Stimulated activated CD4-positive, alpha-beta T cell treated with anti-CD3 and anti-CD28 coated beads, Interleukin-1b, Interleukin-23, amount 100 ng/mL, for 1 hour (primary cell): ENCODE results near the gene LAT.
"Not testable (repeated sequence)": the region's sequence is repeated elsewhere in the genome, so short reads cannot be mapped to it uniquely, and the experiment has no call there.

Source experiments
- DNase-seq, 2 donors: peaks; one replicate each; pipeline ENCODE4 v3.0.0-alpha.2; 2020; ENCODE audit warnings: low read depth in 2 of 2

LAT gene

GRCh38 chr16:28977703-28978662 is 6.9 kb upstream of the LAT start:
- no peak for DNase-seq

- not testable (repeated sequence) for DNase-seq
These were observed 4.5 kb upstream of the LAT start for GRCh38 chr16:28980330-28980729.

- DNase-seq: no peak
These were observed 3.9 kb upstream of the LAT start for GRCh38 chr16:28980929-28981328.

DNA sequence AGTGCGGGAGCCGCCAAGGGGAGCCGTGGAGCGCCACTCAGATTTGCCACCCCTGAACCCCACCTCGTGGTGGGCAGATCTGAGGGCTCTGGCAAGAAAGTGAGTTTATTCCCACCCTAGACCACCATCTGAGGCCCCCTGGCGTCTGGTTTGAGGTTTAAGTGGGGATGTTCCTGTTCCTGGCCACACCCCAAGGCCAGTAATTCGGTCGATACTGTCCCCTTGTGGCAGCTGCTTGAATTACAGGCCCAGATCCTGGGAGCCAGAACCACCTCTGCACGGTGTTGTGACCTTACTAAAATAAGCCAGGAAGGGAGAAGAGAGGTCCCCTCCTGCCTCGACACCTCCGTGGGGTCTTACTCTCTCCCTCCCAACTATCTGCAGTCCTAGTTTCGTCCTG is 3.3 kb upstream of the LAT start:
- DNase-seq: no peak

DNA sequence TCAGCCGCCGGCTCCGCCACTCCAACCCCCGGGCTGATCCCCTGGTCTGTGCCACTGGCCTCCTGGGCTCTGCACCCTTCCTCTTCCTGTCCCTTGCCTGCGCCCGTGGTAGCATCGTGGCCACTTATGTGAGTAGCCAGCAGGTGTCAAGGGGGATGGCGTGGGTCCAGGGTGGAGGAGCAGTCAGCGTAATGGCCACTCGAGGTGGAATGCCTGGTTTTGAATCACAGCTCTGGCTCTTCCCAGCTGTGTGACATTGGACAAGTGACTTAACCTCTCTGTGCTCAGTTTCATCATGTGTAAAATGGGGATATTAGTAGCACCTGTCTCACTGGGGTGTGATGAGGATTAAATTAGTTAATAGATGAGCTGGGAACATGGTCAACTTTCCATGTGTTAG is 2.4 kb upstream of the LAT start:
- no peak for DNase-seq

GRCh38 chr16:28982949-28983348 is 1.9 kb upstream of the LAT start:
- DNase-seq: no peak

DNA sequence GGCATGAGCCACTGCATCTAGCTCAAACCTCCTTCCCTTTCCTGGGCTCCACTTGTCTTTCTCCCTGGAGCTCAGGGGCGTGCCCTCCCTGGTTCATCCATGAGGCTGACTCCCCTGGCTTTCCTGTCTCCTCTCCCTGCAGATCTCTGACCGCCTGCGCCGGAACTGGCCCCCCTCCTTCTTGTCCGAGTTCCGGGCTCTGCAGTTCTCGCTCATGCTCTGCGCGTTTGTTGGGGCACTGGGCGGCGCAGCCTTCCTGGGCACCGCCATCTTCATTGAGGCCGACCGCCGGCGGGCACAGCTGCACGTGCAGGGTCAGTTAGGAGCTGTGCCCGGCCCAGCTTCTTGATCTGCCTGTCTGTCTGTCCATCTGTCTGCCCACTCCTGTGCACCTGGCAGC is 1.2 kb upstream of the LAT start:
- no peak for DNase-seq

GRCh38 chr16:28984091-28984490 is 761 bp upstream of the LAT start:
- DNase-seq: no peak

DNA sequence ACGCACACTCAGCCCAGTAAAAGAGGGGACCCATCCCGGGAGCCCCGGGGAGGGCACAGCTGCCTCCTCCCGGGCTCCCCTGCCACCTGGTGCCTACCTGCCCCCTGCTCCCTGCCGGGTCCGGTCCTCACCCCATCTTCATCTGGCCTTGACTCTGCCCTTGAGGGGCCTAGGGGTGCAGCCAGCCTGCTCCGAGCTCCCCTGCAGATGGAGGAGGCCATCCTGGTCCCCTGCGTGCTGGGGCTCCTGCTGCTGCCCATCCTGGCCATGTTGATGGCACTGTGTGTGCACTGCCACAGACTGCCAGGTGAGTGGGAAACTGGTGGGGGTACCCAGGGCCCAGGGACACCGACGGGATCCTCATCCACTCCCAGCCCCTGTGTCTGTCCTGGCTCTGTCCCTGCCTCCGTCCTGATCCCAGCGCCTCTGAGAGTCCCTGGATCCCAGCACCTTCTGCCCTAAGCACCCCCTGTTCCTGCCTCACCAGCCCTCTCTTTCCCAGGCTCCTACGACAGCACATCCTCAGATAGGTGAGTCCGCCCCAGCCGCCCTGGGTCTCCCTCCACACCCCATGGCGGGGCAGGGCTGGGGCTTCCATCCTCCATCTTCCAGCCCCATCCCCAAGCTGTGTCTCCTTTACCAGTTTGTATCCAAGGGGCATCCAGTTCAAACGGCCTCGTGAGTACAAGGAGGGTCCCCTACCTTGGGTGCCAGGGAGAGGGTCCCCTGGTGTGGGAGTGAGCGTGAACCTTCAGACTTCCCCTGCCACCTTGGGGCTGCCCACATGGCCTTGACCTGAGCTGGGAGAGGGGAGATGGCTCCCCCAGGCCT is 574 bp downstream of the LAT start:
- DNase-seq: no peak

DNA sequence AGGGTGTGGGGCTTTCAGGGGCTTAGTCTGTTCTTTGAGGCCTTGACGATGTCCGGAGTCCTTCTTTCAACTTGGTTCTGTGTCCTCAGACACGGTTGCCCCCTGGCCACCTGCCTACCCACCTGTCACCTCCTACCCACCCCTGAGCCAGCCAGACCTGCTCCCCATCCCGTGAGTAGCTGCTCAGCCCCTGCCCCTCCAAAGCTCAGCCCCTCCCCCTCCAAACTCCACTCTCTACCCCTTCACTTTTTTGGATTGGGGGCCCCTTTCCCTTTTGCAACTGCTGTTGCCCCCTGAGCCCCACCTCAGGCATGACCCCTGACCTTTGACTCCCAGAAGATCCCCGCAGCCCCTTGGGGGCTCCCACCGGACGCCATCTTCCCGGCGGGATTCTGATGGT is 1.2 kb downstream of the LAT start:
- no peak for DNase-seq

DNA sequence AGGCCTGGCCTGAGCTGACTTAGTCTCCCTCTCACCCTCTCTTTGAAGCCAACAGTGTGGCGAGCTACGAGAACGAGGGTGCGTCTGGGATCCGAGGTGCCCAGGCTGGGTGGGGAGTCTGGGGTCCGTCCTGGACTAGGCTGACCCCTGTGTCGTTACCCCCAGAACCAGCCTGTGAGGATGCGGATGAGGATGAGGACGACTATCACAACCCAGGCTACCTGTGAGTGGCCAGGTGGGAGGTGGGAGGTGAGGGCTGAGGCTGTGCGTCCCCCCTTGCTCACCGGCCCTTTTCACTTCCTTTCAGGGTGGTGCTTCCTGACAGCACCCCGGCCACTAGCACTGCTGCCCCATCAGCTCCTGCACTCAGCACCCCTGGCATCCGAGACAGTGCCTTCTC is 1.6 kb downstream of the LAT start:
- DNase-seq: no peak

DNA sequence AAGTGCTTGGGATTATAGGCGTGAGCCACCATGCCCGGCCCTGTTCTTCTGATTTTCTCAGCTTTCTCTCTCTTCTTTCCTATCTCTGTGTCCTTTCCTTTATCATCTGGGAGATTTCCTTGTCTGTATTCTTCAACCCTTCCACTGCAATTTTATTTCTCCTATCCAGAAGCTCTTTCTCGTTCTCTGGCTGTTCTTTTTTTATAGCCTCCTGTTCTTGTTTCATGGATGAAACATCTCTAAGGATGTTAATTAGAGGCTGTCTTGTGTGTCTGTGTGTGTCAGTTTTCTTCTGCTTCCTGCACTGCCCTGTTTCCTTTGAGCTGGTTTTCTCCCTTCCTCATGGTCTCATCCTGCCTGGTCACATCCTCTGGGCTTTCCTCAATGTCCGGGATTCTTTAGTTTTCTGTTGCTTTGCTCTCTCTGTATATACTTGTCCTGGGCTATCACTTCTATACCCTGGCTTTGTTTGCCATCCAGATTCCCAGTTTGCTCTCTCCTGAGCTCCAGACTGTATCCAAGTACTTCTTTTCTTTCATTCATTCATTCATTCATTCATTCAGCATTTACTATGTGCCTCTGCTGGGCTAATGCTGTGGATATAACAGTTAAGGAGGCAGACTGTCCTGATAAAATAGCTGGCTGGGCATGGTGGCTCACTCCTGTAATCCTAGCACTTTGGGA is 2.5 kb downstream of the LAT start:
- no peak for DNase-seq

DNA sequence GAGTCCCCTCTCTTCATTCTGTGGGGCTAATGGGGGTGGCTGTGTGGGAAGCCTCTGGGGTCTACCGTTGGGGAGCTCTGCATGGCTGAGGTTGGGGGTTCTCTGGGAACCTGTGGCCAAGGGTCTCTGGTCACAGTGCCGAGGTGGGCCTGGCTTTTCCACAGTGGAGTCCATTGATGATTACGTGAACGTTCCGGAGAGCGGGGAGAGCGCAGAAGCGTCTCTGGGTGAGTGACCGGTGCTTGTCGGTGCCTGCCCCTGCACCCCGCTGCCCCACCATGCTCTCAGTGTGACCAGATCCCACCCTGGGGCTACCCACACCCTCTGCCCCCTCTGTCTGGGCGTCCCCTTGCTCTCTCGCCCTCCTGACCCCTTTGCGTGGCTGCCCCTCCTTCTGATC is 4.5 kb downstream of the LAT start:
- DNase-seq: no peak

GRCh38 chr16:28990375-28991040 is 5.7 kb downstream of the LAT start:
- no peak for DNase-seq

GRCh38 chr16:28991687-28992086 is 6.8 kb downstream of the LAT start:
- no peak for DNase-seq

GRCh38 chr16:28992496-28992895 is 7.6 kb downstream of the LAT start:
- no peak for DNase-seq

GRCh38 chr16:28998837-28999236 is 14.0 kb downstream of the LAT start:
- no peak for DNase-seq

GRCh38 chr16:28999577-28999976 is 14.7 kb downstream of the LAT start:
- no peak for DNase-seq

DNA sequence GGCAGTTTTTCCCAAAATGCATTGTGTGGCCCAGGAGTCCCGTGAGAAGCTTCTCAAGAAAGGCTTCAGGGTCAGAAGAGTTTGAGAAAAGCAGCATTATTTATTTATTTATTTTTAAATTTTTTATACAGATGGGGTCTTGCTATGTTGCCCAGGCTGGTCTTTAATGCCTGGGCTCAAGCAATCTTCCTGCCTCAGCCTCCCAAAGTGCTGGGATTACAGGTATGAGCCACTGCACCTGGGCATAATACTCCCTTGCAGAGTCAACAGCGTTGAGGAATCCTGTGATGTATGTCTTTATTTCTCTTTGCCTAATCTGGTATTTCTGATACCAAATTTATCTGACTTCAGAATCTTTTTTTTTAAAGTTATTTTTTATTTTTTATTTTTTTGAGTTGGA is 15.2 kb downstream of the LAT start:
- DNase-seq: no peak

DNA sequence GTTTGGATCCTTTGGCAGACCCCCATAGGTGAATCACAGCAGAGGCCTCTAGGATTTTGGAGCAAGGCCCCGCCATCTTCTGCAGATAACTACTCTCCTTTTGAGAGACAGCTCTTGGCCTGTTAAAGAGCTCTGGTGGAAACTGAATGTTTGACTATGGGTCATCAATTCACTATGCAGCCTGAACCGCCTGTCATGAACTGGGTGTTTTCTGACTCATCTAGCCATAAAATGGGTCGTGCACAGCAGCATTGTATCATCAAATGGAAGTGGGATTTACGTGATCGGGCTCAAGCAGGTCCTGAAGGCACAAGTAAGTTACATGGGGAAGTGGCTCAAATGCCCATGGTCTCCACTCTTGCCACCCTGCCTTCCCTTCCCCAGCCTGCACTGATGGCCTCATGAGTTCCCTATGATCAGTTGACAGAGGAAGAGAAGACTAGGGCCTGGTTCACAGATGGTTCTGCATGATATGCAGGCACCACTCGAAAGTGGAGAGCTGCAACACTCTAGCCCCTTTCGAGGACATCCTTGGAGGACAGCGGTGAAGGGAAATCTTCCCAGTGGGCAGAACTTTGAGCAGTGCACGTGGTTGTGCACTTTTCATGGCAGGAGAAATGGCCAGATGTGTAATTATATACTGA is 19.8 kb downstream of the LAT start:
- DNase-seq: not testable (repeated sequence)
